Peyer's patch (tissue), 4 donors: Measurements from ENCODE around the gene FRG2C. TPM values are rescaled to one million over a fixed set of nuclear protein-coding genes. Genes with fewer than 3 reads are reported as not detected.

Source experiments
- small RNA-seq, 2 donors: library from RNA; depleted of rRNA; stranded (forward); fragments of <200 nt; gene quantifications; one replicate each; pipeline ENCODE3, GENCODE V24; 2016
- total RNA-seq, 4 donors: library from RNA; depleted of rRNA; stranded (reverse); fragments of >200 nt; gene quantifications; one replicate each; pipeline ENCODE4 v1.1.0, GENCODE V29; 2016

FRG2C gene
- total RNA-seq, 4 donors from 2014 or later, result not detected

Small RNA genes within 50 kb of the gene (small RNA-seq; reads per million reads assigned to genes)
- 0 reads per million in 2 donors for gene AC108724.2

Other genes with a start within 250 kb of the FRG2C start
- 10 to 100 TPM in 2 of 4 donors, 1 to 10 TPM in 2; 6.3 to 21.5 (median 10.2) TPM for gene ZNF717, start 121.2 kb downstream of the FRG2C start, total RNA-seq